Muscle of leg (tissue), 11 donors: Measurements from ENCODE around the gene CNPY4. TPM values are rescaled to one million over a fixed set of nuclear protein-coding genes. Genes with fewer than 3 reads are reported as not detected.
A peak's percentile ranks its signal among the peaks of the same experiment; 100 is the strongest.
"Not testable (repeated sequence)": the region's sequence is repeated elsewhere in the genome, so short reads cannot be mapped to it uniquely, and the experiment has no call there.

Experiments used
- DNase-seq: peaks from one replicate; pipeline ENCODE4 v3.0.0; 2013
- H3K27ac ChIP-seq: one replicate; pipeline ENCODE4 v1.5.1; 2013; ENCODE audit warnings: mild to moderate bottlenecking, low read length, control low read depth
- H3K27me3 ChIP-seq: one replicate; pipeline ENCODE4 v1.6.1; 2013; ENCODE audit warnings: low read length; ENCODE audit not compliant: control insufficient read depth, insufficient read depth
- H3K36me3 ChIP-seq: one replicate; pipeline ENCODE4 v1.6.1; 2013; ENCODE audit warnings: low read length; ENCODE audit not compliant: control insufficient read depth, insufficient read depth
- H3K4me1 ChIP-seq: one replicate; pipeline ENCODE4 v1.6.1; 2013; ENCODE audit warnings: low read length; ENCODE audit not compliant: control insufficient read depth, insufficient read depth
- H3K4me3 ChIP-seq: one replicate; pipeline ENCODE4 v1.5.1; 2013; ENCODE audit warnings: low read length, control low read depth
- H3K9me3 ChIP-seq: replicated peaks from 2 replicates; pipeline ENCODE4 v1.6.1; 2013; ENCODE audit warnings: low read depth, low read length; ENCODE audit not compliant: control insufficient read depth
- WGBS: methylation state at CpG from one replicate; pipeline ENCODE4 v1.1.5; 2013; ENCODE audit warnings: missing lambda C conversion rate; ENCODE audit not compliant: insufficient coverage; 5-methylcytosine and 5-hydroxymethylcytosine counted together
- polyA plus RNA-seq, 8 donors: library from polyadenylated mRNA; unstranded; fragments of 120-200 nt; gene quantifications; one replicate each; pipeline versions ENCODE4 v1.2.1 to v1.2.3, GENCODE V29; 2013; ENCODE audit warnings: inconsistent platforms in 1 of 8, low replicate concordance in 1 of 8; ENCODE audit not compliant: insufficient read length in 8 of 8, insufficient read depth in 1 of 8
- total RNA-seq: library from RNA; stranded (reverse); fragments of 120-200 nt; gene quantifications from one replicate; pipeline ENCODE4 v1.2.4, GENCODE V29; 2013

The CNPY4 gene
- total and polyA plus RNA-seq, 9 donors = 31.0 to 56.4 (median 44.4) TPM

- H3K9me3 ChIP-seq = no peaks in the 10 kb centered on the region
- H3K27me3 ChIP-seq = peaks cover 2% of the 10 kb centered on the region
- peak overlapping the region; percentile 55 for H3K4me3 ChIP-seq
- peaks cover 13% of the 10 kb centered on the region for H3K36me3 ChIP-seq
- DNase-seq = peak; percentile 49
- H3K27ac ChIP-seq = peak overlapping the region; percentile 67
- WGBS = 0% methylated on average over 34 of the region's 37 CpGs
- peaks cover 18% of the 10 kb centered on the region for H3K4me1 ChIP-seq
Observed at GRCh38 chr7:100127866-100128636, 8.6 kb downstream of the CNPY4 start.

DNA sequence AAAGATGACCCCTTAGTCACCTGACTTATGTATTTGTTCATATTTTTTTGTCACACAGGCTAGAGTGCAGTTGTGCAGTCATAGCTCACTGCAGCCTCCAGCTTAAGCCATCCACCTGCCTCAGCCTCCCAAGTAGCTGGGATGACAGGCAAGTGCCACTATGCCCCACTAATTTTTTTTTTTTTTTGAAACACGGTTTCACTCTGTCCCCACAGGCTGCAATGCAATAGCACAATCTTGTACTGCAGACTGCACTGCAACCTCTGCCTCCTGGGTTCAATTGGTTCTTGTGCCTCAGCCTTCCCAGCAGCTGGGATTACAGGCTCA lies 9.2 kb downstream of the CNPY4 start:
- Histone ChIP-seq H3K4me3 (no peak overlapping the region), H3K4me1 (peaks cover 18% of the 10 kb centered on the region), H3K27me3 (peaks cover 2% of the 10 kb centered on the region), H3K36me3 (peaks cover 13% of the 10 kb centered on the region), H3K27ac (peak overlapping the region; percentile 67), H3K9me3 (no peaks in the 10 kb centered on the region)
- 50% methylated on average over 1 of the region's 1 CpG for WGBS
- no peak for DNase-seq

GRCh38 chr7:100130220-100130607 lies 10.8 kb downstream of the CNPY4 start:
- not testable (repeated sequence) for H3K27me3 ChIP-seq, H3K36me3 ChIP-seq, H3K27ac ChIP-seq, H3K4me3 ChIP-seq, H3K9me3 ChIP-seq, DNase-seq
- H3K4me1 ChIP-seq = peaks cover 18% of the 10 kb centered on the region
- WGBS = no CpG with 5 or more reads among the region's 1 CpG

DNA sequence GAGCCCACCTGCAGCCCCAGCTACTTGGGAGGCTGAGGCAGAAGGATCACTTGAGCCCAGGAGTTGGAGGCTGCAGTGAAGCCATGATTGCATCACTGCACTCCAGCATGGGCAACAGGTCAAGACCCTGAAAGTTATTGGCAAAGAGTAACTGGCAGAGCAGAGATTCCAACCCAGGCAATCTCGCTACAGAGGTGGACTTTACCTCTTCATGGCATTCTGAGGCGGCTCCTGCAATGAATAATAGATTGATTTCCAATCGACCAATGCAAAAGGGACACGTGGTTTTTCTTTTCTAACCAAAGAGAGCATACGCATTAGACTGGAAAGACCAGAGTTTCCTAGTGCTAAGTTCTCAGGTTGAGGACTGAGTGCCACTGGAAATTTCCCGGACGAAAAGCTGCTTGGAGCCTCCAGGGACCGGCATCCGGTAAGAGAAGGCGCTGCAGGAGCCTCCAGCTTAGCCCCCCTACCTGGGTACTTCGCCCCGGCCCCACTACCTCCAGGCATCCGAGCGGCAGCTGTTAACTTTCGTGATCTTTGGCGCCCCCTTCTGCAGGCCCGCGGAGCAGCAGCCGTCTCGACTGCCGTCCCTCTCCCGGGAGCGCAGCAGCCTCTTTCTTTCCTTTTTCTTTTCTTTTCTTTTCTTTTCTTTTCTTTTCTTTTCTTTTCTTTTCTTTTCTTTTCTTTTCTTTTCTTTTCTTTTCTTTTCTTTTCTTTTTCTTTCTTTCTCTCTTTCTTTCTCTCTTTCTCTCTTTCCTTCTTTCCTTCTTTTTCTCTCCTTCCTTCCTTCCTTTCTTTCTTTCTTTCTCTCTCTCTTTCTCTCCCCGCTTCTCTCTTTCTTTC lies 11.4 kb downstream of the CNPY4 start:
- no peaks in the 10 kb centered on the region for H3K9me3 ChIP-seq
- no peaks in the 10 kb centered on the region for H3K36me3 ChIP-seq
- no peak overlapping the region for H3K4me3 ChIP-seq
- peaks cover 18% of the 10 kb centered on the region for H3K4me1 ChIP-seq
- DNase-seq = peak; percentile 76
- H3K27ac ChIP-seq = no peak overlapping the region
- peaks cover 2% of the 10 kb centered on the region for H3K27me3 ChIP-seq
- 11% methylated on average over 24 of the region's 24 CpGs for WGBS

GRCh38 chr7:100132126-100132525 lies 12.7 kb downstream of the CNPY4 start:
- no peaks in the 10 kb centered on the region for H3K36me3 ChIP-seq
- peaks cover 2% of the 10 kb centered on the region for H3K27me3 ChIP-seq
- 100% methylated on average over 1 of the region's 7 CpGs for WGBS
- no peak for DNase-seq
- H3K9me3 ChIP-seq = no peaks in the 10 kb centered on the region
- no peak overlapping the region for H3K27ac ChIP-seq
- peaks cover 14% of the 10 kb centered on the region for H3K4me1 ChIP-seq
- H3K4me3 ChIP-seq = no peak overlapping the region

DNA sequence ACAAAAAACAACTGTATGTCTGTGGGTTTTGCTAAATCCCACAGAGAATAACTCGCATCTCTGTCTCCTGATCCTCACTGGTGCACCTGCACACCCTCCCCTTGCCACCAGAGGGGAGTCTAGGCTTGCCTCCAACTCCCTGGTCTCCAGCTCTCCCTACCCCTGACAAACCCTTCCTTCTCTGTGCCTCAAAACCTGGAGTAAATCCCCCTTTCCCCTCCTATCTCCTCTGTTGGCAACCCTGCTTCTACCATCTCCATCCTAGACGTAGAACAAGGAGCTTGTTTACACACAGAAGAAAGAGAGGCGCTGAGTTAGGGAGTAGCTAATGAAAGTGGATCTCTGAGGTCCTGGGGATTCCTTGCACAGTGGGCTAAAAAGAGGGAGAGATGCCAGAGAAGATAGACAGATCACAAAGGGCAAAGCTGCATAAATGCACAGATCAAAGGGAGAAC lies 13.3 kb downstream of the CNPY4 start:
- H3K4me3 ChIP-seq = no peak overlapping the region
- no peak overlapping the region for H3K27ac ChIP-seq
- DNase-seq = peak; percentile 70
- WGBS = 10% methylated on average over 2 of the region's 3 CpGs
- H3K9me3 ChIP-seq = no peaks in the 10 kb centered on the region
- H3K36me3 ChIP-seq = no peaks in the 10 kb centered on the region
- H3K27me3 ChIP-seq = peaks cover 2% of the 10 kb centered on the region
- peaks cover 14% of the 10 kb centered on the region for H3K4me1 ChIP-seq

DNA sequence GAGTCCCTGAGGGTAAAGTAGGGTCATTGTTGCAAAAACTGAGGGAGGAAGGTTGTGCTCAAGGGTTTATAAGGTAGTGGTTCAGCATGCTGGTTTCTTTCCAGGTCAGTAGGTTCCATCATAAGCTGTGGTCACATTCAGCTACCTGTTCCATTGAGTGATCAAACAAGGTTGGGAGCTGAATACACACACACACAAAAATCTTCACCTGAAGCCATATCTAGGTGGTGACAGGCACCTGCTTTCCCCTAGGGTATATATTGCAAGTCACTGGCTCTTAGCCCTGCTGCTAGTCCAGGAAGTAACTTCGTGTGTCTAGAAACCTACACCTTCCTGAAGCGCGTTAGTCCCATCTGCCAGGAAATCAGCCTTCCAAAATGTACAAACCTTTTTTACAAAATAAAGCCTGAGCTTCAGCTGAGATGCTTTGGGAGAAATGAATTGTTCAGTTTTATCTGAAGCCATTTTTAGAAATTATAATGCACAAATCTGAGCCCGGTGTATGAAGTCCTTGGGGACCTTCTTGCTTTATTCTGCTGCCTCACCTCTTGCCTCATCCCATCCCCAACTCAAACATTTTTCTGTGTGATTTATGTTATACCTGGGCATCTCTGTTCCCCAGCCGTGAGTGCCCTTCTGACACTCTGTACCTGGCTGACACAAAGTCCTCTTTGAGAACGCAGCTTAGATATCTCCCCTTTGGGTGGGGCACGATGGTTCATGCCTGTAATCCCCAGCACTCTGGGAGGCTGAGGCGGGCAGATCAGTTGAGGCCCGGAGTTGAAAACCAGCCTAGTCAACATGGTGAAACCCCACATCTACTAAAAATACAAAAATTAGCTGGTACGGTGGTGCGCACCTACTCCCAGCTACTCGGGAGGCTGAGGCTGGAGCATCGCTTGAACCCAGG lies 18.7 kb downstream of the CNPY4 start:
- no peak overlapping the region for H3K4me3 ChIP-seq
- no peak overlapping the region for H3K27ac ChIP-seq
- H3K27me3 ChIP-seq = peaks cover 2% of the 10 kb centered on the region
- no peaks in the 10 kb centered on the region for H3K9me3 ChIP-seq
- no peaks in the 10 kb centered on the region for H3K4me1 ChIP-seq
- no peaks in the 10 kb centered on the region for H3K36me3 ChIP-seq
- no peak for DNase-seq
- 79% methylated on average over 3 of the region's 13 CpGs for WGBS

GRCh38 chr7:100141555-100141949 lies 22.1 kb downstream of the CNPY4 start:
- Histone ChIP-seq H3K27ac (no peak overlapping the region), H3K4me1 (no peaks in the 10 kb centered on the region), H3K4me3 (no peak overlapping the region), H3K36me3 (no peaks in the 10 kb centered on the region), H3K27me3 (peaks cover 2% of the 10 kb centered on the region), H3K9me3 (no peaks in the 10 kb centered on the region)
- WGBS = no CpG with 5 or more reads among the region's 3 CpGs
- no peak for DNase-seq

DNA sequence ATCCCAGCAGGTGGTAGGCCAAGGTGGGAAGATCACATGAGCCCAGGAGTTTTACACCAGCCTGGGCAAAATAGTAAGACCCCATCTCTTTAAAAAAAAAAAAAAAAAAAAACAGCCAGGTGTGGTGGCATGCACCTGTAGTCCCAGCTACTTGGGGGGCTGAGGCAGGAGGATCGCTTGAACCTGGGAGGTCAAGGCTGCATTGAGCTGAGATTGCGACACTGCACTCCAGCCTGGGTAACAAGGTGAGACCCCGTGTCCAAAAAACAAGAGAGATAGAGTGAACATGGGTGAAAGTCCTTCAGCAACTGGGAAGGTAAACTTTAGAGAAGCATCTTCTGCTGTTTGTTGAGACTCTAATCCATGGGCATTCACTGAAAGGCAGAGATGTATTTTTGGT lies 23.0 kb downstream of the CNPY4 start:
- H3K36me3 ChIP-seq = no peaks in the 10 kb centered on the region
- H3K27me3 ChIP-seq = peaks cover 2% of the 10 kb centered on the region
- H3K9me3 ChIP-seq = no peaks in the 10 kb centered on the region
- no peak overlapping the region for H3K4me3 ChIP-seq
- no peaks in the 10 kb centered on the region for H3K4me1 ChIP-seq
- DNase-seq = no peak
- H3K27ac ChIP-seq = no peak overlapping the region
- 90% methylated on average over 3 of the region's 3 CpGs for WGBS

DNA sequence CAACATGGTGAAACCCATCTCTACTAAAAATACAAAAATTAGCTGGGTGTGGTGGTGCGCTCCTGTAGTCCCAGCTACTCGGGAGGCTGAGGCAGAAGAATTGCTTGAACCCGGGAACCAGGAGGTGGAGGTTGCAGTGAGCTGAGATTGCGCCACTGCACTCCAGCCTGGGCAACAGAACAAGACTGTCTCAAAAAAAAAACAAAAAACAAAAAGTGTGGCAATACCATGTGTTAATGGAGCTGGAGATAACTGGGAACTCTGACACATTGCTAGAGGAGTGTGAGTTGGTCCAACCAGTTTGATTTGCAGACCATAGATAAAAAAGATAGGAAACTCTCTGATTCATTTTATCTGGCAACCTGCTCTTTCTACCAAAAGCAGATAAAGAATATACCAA lies 26.9 kb downstream of the CNPY4 start:
- H3K27me3 ChIP-seq, H3K27ac ChIP-seq, H3K36me3 ChIP-seq, DNase-seq, H3K9me3 ChIP-seq, H3K4me3 ChIP-seq: not testable (repeated sequence)
- peaks cover 15% of the 10 kb centered on the region for H3K4me1 ChIP-seq
- 100% methylated on average over 2 of the region's 4 CpGs for WGBS
